ENCODE measurements around the gene FNBP1. TPM values are rescaled to one million over a fixed set of nuclear protein-coding genes. Genes with fewer than 3 reads are reported as not detected.

FNBP1 gene
- total and polyA plus RNA-seq, 2 of the 13 experiments (the other 11 are each of a cell fraction or from before 2014, with no cell fraction given) = 5.4 to 19.5 TPM

- TF ChIP-seq ZNF512B (CRISPR knock-in tag; IDR thresholded peaks at IDR 0.05; ENCODE audit: borderline replicate concordance) = no peak
- TF ChIP-seq ZNF687 (CRISPR knock-in tag; IDR thresholded peaks at IDR 0.05) = peak; percentile 96
- no peak for TF ChIP-seq MNT (IDR thresholded peaks at IDR 0.05)
- TF ChIP-seq KLF12 (CRISPR knock-in tag; IDR thresholded peaks at IDR 0.05; ENCODE audit: borderline replicate concordance) = peak; percentile 64; the same call in 1 of the 2 replicates
- 0 out of 2 replicates have a peak, but pooled peaks have one; percentile 27 for TF ChIP-seq ZNF12 (CRISPR knock-in tag; IDR thresholded peaks at IDR 0.05)
- TF ChIP-seq TIGD3 (CRISPR knock-in tag; IDR thresholded peaks at IDR 0.05; ENCODE audit: borderline replicate concordance) = no peak; the same call in 1 of the 2 replicates
- no peak for TF ChIP-seq ZNF256 (CRISPR knock-in tag; conservative IDR thresholded peaks at IDR 0.05)
- TF ChIP-seq THAP9 (CRISPR knock-in tag; IDR thresholded peaks at IDR 0.05; ENCODE audit: borderline replicate concordance) = peak; percentile 88
- no peak for TF ChIP-seq PHF21A (CRISPR knock-in tag; IDR thresholded peaks at IDR 0.05)
- no peak; the same call in 1 of the 2 replicates for TF ChIP-seq KDM4B (CRISPR knock-in tag; IDR thresholded peaks at IDR 0.05)
- TF ChIP-seq SCMH1 (CRISPR knock-in tag; IDR thresholded peaks at IDR 0.05; ENCODE audit: borderline replicate concordance) = no peak
- no peak for TF ChIP-seq FOXJ3 (CRISPR knock-in tag; IDR thresholded peaks at IDR 0.05; ENCODE audit: borderline replicate concordance)
- no peak for TF ChIP-seq ZNF841 (CRISPR knock-in tag; IDR thresholded peaks at IDR 0.05; ENCODE audit: borderline replicate concordance)
- TF ChIP-seq RFX3 (CRISPR knock-in tag; IDR thresholded peaks at IDR 0.05) = peak; percentile 80
- no peak for TF ChIP-seq FOXM1 (CRISPR knock-in tag; IDR thresholded peaks at IDR 0.05)
These were observed 10.7 kb upstream of the FNBP1 start, which contains the start of gene GPR107 (continued) for GRCh38 chr9:130053504-130054324.
